Mucosa of descending colon (tissue), 3 donors: ENCODE results near the gene NRG2. TPM values are rescaled to one million over a fixed set of nuclear protein-coding genes. Genes with fewer than 3 reads are reported as not detected.

Experiments used
- ATAC-seq: fragments of 200-7000 bp; cut with Tn5 transposase; one replicate; pipeline ENCODE4 v1.9.1; 2020; ENCODE audit warnings: mild to moderate bottlenecking, moderate library complexity
- DNase-seq, 3 donors: peaks; one replicate each; pipeline ENCODE4 v3.0.0-alpha.2; 2020
- H3K36me3 ChIP-seq: fragments of 200-600 bp; one replicate; pipeline ENCODE4 v1.8.0; 2021; ENCODE audit warnings: low read depth, mild to moderate bottlenecking
- H3K4me1 ChIP-seq: fragments of 200-600 bp; one replicate; pipeline ENCODE4 v1.8.0; 2021; ENCODE audit warnings: low read depth, mild to moderate bottlenecking
- H3K4me3 ChIP-seq: fragments of 200-600 bp; one replicate; pipeline ENCODE4 v1.8.0; 2021; ENCODE audit warnings: mild to moderate bottlenecking
- H3K9me3 ChIP-seq: fragments of 200-600 bp; one replicate; pipeline ENCODE4 v1.8.0; 2021; ENCODE audit warnings: mild to moderate bottlenecking
- CTCF ChIP-seq: fragments of 200-600 bp; IDR thresholded peaks from one replicate; pipeline ENCODE4 v1.8.0; 2022; ENCODE audit warnings: antibody characterized with exemption, mild to moderate bottlenecking
- intact Hi-C, 2 donors: fragments of 100-400 bp; cut with DNase I in 1 of 2; cut with micrococcal nuclease in 1 of 2; formaldehyde crosslinking; loops; one replicate each; pipeline versions ENCODE4 v1.11.0 to v1.11.1; 2022; cut with DNase I, micrococcal nuclease
- total RNA-seq, 3 donors: library from RNA; stranded (reverse); fragmentation: NEBNext Ultra II Directional in 2 of 3; extraction: Animal tissue kit (Norgen Biotek cat#: 25700) in 2 of 3; gene quantifications; one replicate each; pipeline versions ENCODE4 v1.2.1 to v1.2.4, GENCODE V29; 2021 to 2023
- donor health status: DM: no; HTN: no; CAD: no; lungs with moderate emphysema.
- donor health status: DM: no; HTN: no; CAD: no.
- donor health status: DM: no; HTN: yes; CAD: no.

NRG2 gene
- total RNA-seq, 3 donors from 2014 or later, result 0.52 to 7.3 (median 0.89) TPM

GRCh38 chr5:139810341-139811273, 232.5 kb downstream of the NRG2 start:
- Histone ChIP-seq H3K4me1 (no peaks in the 10 kb centered on the region), H3K4me3 (no peak overlapping the region), H3K9me3 (no peaks in the 10 kb centered on the region), H3K36me3 (no peaks in the 10 kb centered on the region)
- TF ChIP-seq CTCF, result no peak
- ATAC-seq (no peak), DNase-seq (peak in 2 of 3 donors; percentile 6 to 14)
- intact Hi-C loops, result no loop called here

GRCh38 chr5:139809331-139809810, 233.7 kb downstream of the NRG2 start:
- intact Hi-C loops, result no loop called here
- DNase-seq (peak in 1 of 3 donors; percentile 31), ATAC-seq (no peak)
- no peaks in the 10 kb centered on the region for H3K36me3 ChIP-seq
- H3K9me3 ChIP-seq, result no peaks in the 10 kb centered on the region
- no peaks in the 10 kb centered on the region for H3K4me1 ChIP-seq
- no peak for TF ChIP-seq CTCF
- no peak overlapping the region for H3K4me3 ChIP-seq

GRCh38 chr5:139808481-139809330, 234.4 kb downstream of the NRG2 start:
- peak; percentile 43 to 47 (median 44) for DNase-seq
- Histone ChIP-seq H3K4me1 (no peaks in the 10 kb centered on the region), H3K9me3 (no peaks in the 10 kb centered on the region), H3K36me3 (no peaks in the 10 kb centered on the region), H3K4me3 (no peak overlapping the region)
- peak; percentile 60 for ATAC-seq
- intact Hi-C loops, result no loop called here
- TF ChIP-seq CTCF, result no peak

- TF ChIP-seq CTCF, result no peak
- ATAC-seq (no peak), DNase-seq (no peak)
- Histone ChIP-seq H3K4me3 (no peak overlapping the region), H3K9me3 (no peaks in the 10 kb centered on the region), H3K4me1 (no peaks in the 10 kb centered on the region), H3K36me3 (no peaks in the 10 kb centered on the region)
- intact Hi-C loops, result no loop called here
These were observed 235.5 kb downstream of the NRG2 start for GRCh38 chr5:139807647-139808030.

- intact Hi-C loops, result no loop called here
- H3K9me3 ChIP-seq, result no peaks in the 10 kb centered on the region
- no peak for TF ChIP-seq CTCF
- ATAC-seq, result no peak
- DNase-seq, result peak in 1 of 3 donors; percentile 17
- H3K4me3 ChIP-seq, result no peak overlapping the region
- H3K4me1 ChIP-seq, result no peaks in the 10 kb centered on the region
- H3K36me3 ChIP-seq, result no peaks in the 10 kb centered on the region
These were observed 236.1 kb downstream of the NRG2 start for GRCh38 chr5:139806726-139807646.
